Lung (tissue), 12 donors: ENCODE results near the gene TAF6. TPM values are rescaled to one million over a fixed set of nuclear protein-coding genes. Genes with fewer than 3 reads are reported as not detected.

Experiments
- ATAC-seq: fragments of 200-7000 bp; cut with Tn5 transposase; one replicate; pipeline ENCODE4 v1.9.1; 2020; ENCODE audit warnings: moderate number of reproducible peaks; ENCODE audit not compliant: insufficient read depth, low FRiP score
- DNase-seq, 3 donors: peaks; one replicate each; pipeline ENCODE4 v3.0.0-alpha.2; 2013 to 2017
- H3K27ac ChIP-seq, 2 donors: one replicate each; pipeline ENCODE4 v1.5.1; 2013; ENCODE audit warnings: mild to moderate bottlenecking in 2 of 2, moderate library complexity in 2 of 2, control low read depth in 1 of 2, inconsistent platforms in 1 of 2, low read depth in 1 of 2, low read length in 1 of 2
- H3K27me3 ChIP-seq, 3 donors: one replicate each; pipeline ENCODE4 v1.5.1; 2013; ENCODE audit warnings: low read length in 2 of 3; ENCODE audit not compliant: control insufficient read depth in 3 of 3, insufficient read depth in 3 of 3
- H3K36me3 ChIP-seq, 4 donors: one replicate each; pipeline ENCODE4 v1.5.1; 2013; ENCODE audit warnings: low read length in 4 of 4, mild to moderate bottlenecking in 1 of 4, moderate library complexity in 1 of 4; ENCODE audit not compliant: control insufficient read depth in 4 of 4, insufficient read depth in 4 of 4
- H3K4me1 ChIP-seq, 5 donors: one replicate each; pipeline ENCODE4 v1.5.1; 2013; ENCODE audit warnings: low read length in 5 of 5, mild to moderate bottlenecking in 2 of 5, moderate library complexity in 1 of 5; ENCODE audit not compliant: control insufficient read depth in 5 of 5, insufficient read depth in 5 of 5
- H3K4me3 ChIP-seq: one replicate; pipeline ENCODE4 v1.5.1; 2013; ENCODE audit warnings: mild to moderate bottlenecking, control low read depth, moderate library complexity
- H3K9ac ChIP-seq, 2 donors: one replicate each; pipeline ENCODE4 v1.5.1; 2013; ENCODE audit warnings: low read length in 2 of 2, control low read depth in 1 of 2; ENCODE audit not compliant: insufficient read depth in 1 of 2
- H3K9me3 ChIP-seq, 4 donors: one replicate each; pipeline ENCODE4 v1.5.1; 2013; ENCODE audit warnings: low read length in 3 of 4, mild to moderate bottlenecking in 1 of 4, moderate library complexity in 1 of 4; ENCODE audit not compliant: control insufficient read depth in 4 of 4, insufficient read depth in 3 of 4
- WGBS, 2 donors: extraction: QIAGEN DNeasy Blood & Tissue Kit; methylation state at CpG; one replicate each; pipeline ENCODE4 v1.1.7; 2013; 5-methylcytosine and 5-hydroxymethylcytosine counted together
- polyA plus RNA-seq, 2 donors: library from polyadenylated mRNA; stranded (reverse); fragments of 200-250 nt; gene quantifications; one replicate each; pipeline ENCODE4 v1.2.1, GENCODE V29; 2013
- total RNA-seq, 2 donors: library from RNA; depleted of rRNA in 1 of 2; stranded (reverse); fragments of >200 nt in 1 of 2; gene quantifications; one replicate each; pipeline ENCODE4 v1.2.1, GENCODE V29; 2014 to 2021
- TF ChIP-seq, protein P1 (sequence below): IDR thresholded peaks from 2 replicates; pipeline ENCODE4 v1.5.1; 2012; ENCODE audit warnings: mild to moderate bottlenecking; ENCODE audit errors: control extremely low read depth, extremely low read depth
- donor health status: control.
- donor health status: control.
- donor health status: Bipolar disorder and iron deficiency.
- donor health status: healthy.
- donor health status: DM: yes; HTN: yes; CAD: no.

Gene TAF6
- total and polyA plus RNA-seq, 4 donors = 31.5 to 51.5 (median 37.9) TPM

DNA sequence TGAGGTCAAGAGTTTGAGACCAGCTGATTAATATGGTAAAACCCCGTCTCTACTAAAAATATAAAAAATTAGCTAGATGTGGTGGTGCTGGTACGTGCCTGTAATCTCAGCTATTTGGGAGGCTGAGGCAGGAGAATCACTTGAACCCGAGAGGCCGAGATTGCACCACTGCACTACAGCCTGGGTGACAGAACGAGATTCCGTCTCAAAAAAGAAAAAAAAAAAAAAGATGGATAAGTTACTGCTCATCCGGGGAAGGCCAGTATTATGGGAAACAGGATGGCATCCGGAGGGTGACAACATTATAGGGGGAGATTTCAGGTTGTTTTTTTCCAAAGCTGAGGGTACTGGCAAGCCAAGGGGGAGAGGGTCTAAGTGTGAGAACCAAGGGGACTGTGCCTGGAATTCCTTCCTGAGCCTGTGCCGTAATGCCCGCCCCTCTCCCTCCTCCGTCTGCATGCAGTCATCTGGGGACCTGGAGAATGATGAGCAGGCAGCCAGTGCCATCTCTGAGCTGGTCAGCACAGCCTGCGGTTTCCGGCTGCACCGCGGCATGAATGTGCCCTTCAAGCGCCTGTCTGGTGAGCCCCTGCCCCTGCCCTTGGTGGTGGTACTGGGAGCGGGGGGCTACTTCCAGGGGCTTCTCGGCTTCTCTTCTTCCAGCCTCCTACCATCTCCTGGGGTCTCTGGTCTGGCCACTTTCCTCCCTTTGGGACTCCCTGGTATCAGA is 33.9 kb upstream of the TAF6 start:
- ATAC-seq (no peak), DNase-seq (no peak)
- 90 to 94% methylated on average over 18 of the region's 18 CpGs for WGBS, 2 donors
- Histone ChIP-seq H3K9me3 (no peaks in the 10 kb centered on the region), H3K27me3 (no peaks in the 10 kb centered on the region), H3K9ac (no peak overlapping the region), H3K4me3 (no peak overlapping the region), H3K36me3 (peaks cover 8 to 32% (median 16%) of the 10 kb centered on the region in 4 donors), H3K27ac (no peak overlapping the region), H3K4me1 (peaks cover 0 to 21% (median 4%) of the 10 kb centered on the region in 5 donors)
- TF ChIP-seq, protein P1, sequence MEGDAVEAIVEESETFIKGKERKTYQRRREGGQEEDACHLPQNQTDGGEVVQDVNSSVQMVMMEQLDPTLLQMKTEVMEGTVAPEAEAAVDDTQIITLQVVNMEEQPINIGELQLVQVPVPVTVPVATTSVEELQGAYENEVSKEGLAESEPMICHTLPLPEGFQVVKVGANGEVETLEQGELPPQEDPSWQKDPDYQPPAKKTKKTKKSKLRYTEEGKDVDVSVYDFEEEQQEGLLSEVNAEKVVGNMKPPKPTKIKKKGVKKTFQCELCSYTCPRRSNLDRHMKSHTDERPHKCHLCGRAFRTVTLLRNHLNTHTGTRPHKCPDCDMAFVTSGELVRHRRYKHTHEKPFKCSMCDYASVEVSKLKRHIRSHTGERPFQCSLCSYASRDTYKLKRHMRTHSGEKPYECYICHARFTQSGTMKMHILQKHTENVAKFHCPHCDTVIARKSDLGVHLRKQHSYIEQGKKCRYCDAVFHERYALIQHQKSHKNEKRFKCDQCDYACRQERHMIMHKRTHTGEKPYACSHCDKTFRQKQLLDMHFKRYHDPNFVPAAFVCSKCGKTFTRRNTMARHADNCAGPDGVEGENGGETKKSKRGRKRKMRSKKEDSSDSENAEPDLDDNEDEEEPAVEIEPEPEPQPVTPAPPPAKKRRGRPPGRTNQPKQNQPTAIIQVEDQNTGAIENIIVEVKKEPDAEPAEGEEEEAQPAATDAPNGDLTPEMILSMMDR = no peak

DNA sequence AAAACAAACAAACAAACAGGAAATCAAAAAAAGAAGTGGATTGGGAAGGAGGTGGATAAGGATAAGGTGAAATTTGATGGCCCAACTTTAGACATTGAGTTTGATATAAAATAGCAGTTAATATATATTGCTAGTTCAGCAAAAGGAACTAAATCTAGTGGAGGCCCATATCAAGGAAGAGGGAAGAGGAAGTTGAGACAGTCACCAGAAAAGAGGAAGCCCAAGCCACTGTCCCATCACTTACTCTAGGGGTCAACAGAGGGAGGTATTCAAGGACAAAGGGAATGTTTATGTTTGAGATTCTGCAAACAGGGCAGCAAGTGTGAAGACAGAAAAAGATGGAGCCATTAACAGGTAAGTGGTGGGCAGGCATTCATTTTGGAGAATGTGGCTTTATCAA is 33.2 kb upstream of the TAF6 start:
- no peak for DNase-seq
- no peak for ATAC-seq
- Histone ChIP-seq H3K9me3 (no peaks in the 10 kb centered on the region), H3K27me3 (no peaks in the 10 kb centered on the region), H3K36me3 (peaks cover 8 to 32% (median 16%) of the 10 kb centered on the region in 4 donors), H3K4me1 (peaks cover 0 to 17% (median 0%) of the 10 kb centered on the region in 5 donors), H3K4me3 (no peak overlapping the region), H3K9ac (no peak overlapping the region), H3K27ac (no peak overlapping the region)
- TF ChIP-seq, protein P1 = no peak

DNA sequence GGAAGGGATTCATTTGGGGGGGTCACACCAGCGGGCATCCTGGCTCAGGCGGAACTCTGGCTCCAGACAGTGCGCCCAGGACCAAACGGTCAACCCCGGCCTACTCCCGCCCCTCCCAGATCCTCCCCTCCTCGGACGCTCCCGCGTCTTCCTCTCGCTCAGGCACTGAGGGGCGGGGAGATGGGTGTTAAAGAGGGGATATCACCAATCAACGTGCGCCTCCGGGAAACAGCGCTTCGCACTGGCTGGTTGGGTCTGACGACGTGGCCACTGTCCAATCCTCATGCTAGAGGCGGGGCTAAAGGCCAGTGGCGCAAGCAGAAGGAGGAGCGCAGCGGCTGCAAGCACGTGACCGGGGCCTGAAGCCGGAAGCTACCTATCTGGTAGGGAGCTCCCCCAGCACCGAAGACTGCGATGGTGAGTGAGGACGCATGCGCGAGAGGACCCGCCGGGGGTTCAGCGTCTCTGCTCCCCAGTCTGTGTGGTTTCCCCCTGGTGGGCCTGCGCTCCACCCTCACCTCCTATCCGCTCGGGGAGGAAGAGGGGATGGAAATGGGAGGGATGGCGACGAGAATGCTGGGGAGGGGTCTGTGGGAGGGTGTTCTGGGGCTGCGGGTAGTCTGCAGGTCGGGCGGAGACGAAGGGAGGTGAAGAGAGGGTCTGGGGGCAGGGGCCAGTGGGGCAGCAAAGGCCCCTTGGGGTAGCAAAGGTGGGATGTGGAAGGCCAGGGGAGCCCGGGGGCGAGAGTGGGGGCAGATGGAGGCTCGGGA is 29.6 kb upstream of the TAF6 start, which contains the start of gene LAMTOR4:
LAMTOR4 (plus strand) TSS at position 360 of the 770 bp plus-strand sequence; CDS start at position 415, 55 bp downstream.
- Histone ChIP-seq H3K9me3 (no peaks in the 10 kb centered on the region), H3K9ac (peak within 1 kb of the TSS; percentile 61 to 65), H3K27ac (peak within 1 kb of the TSS; percentile 78 to 82), H3K36me3 (peaks cover 0 to 6% (median 3%) of the 10 kb centered on the region in 4 donors), H3K27me3 (no peaks in the 10 kb centered on the region), H3K4me3 (peak within 1 kb of the TSS; percentile 66), H3K4me1 (peaks cover 0 to 15% (median 0%) of the 10 kb centered on the region in 5 donors)
- TF ChIP-seq, protein P1 = no peak
- 0% methylated on average over 46 of the region's 46 CpGs for WGBS, 2 donors
- peak; percentile 98 to 100 (median 99) for DNase-seq
- peak; percentile 98 for ATAC-seq
